Vagina (tissue), 2 donors: ENCODE results near the gene ORAI2.
"Not testable (repeated sequence)": the region's sequence is repeated elsewhere in the genome, so short reads cannot be mapped to it uniquely, and the experiment has no call there.

ENCODE experiments used
- POLR2A ChIP-seq, 2 donors: fragments of 450-650 bp; IDR thresholded peaks; one replicate each; pipeline ENCODE4 v1.6.1; 2017; ENCODE audit warnings: antibody characterized with exemption in 2 of 2, mild to moderate bottlenecking in 2 of 2, moderate library complexity in 2 of 2
- TF ChIP-seq, protein P1 (sequence below), 3 experiments: fragments of 450-650 bp in 2 of 3; fragments of 200-600 bp in 1 of 3; sonication (generic) in 1 of 3; IDR thresholded peaks; one replicate each; pipeline ENCODE4 v1.5.1; 2017 to 2019; ENCODE audit warnings: antibody characterized with exemption in 3 of 3, mild to moderate bottlenecking in 2 of 3, moderate library complexity in 2 of 3

DNA sequence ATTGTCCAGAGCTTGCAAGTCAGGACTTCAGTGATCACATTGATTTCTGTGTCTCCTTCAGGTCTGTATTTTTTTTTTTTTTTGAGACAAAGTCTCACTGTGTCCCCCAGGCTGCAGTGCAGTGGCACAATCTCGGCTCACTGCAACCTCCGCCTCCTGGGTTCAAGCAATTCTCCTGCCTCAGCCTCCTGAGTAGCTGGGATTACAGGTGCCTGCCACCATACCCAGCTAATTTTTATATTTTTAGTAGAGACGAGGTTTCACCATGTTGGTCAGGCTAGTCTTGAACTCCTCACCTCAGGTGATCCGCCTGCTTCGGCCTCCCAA is 28.6 kb upstream of the ORAI2 start:
- TF ChIP-seq, protein P1, sequence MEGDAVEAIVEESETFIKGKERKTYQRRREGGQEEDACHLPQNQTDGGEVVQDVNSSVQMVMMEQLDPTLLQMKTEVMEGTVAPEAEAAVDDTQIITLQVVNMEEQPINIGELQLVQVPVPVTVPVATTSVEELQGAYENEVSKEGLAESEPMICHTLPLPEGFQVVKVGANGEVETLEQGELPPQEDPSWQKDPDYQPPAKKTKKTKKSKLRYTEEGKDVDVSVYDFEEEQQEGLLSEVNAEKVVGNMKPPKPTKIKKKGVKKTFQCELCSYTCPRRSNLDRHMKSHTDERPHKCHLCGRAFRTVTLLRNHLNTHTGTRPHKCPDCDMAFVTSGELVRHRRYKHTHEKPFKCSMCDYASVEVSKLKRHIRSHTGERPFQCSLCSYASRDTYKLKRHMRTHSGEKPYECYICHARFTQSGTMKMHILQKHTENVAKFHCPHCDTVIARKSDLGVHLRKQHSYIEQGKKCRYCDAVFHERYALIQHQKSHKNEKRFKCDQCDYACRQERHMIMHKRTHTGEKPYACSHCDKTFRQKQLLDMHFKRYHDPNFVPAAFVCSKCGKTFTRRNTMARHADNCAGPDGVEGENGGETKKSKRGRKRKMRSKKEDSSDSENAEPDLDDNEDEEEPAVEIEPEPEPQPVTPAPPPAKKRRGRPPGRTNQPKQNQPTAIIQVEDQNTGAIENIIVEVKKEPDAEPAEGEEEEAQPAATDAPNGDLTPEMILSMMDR (IDR thresholded peaks at IDR 0.05): not testable (repeated sequence)
- not testable (repeated sequence) for TF ChIP-seq POLR2A (IDR thresholded peaks at IDR 0.05)
